GM23338 (cell line): ENCODE measurements around the gene NIPAL1. TPM values are rescaled to one million over a fixed set of nuclear protein-coding genes. Genes with fewer than 3 reads are reported as not detected.

Source experiments
- ATAC-seq: fragments of 200-7000 bp; cut with Tn5 transposase; 3 replicates; pipeline ENCODE4 v1.9.1; 2020
- DNase-seq: peaks from one replicate; pipeline ENCODE4 v3.0.0-alpha.2; 2015; ENCODE audit warnings: low spot score
- H2AFZ ChIP-seq: fragments of 200-600 bp; sonication (generic); 2 replicates; pipeline ENCODE4 v1.8.0; 2016; ENCODE audit warnings: antibody characterized with exemption, mild to moderate bottlenecking, moderate library complexity
- H3F3A ChIP-seq: fragments of 200-600 bp; sonication (generic); replicated peaks from 2 replicates; pipeline ENCODE4 v1.8.0; 2017; ENCODE audit warnings: antibody characterized with exemption, mixed run types, low read depth
- H3K27ac ChIP-seq: fragments of 200-600 bp; sonication (generic); 2 replicates; pipeline ENCODE4 v1.6.1; 2016; ENCODE audit warnings: low read depth
- H3K27me3 ChIP-seq: fragments of 200-600 bp; sonication (generic); 2 replicates; pipeline ENCODE4 v1.8.0; 2016; ENCODE audit warnings: mild to moderate bottlenecking, mixed run types, moderate library complexity; ENCODE audit not compliant: insufficient read depth
- H3K36me3 ChIP-seq: fragments of 200-600 bp; sonication (generic); 2 replicates; pipeline ENCODE4 v1.8.0; 2016; ENCODE audit warnings: mild to moderate bottlenecking; ENCODE audit not compliant: insufficient read depth
- H3K4me1 ChIP-seq: fragments of 200-600 bp; sonication (generic); 2 replicates; pipeline ENCODE4 v1.8.0; 2016; ENCODE audit warnings: mild to moderate bottlenecking, moderate library complexity; ENCODE audit not compliant: insufficient read depth
- H3K4me2 ChIP-seq: fragments of 200-600 bp; sonication (generic); 2 replicates; pipeline ENCODE4 v1.7.1; 2017; ENCODE audit warnings: mixed run types
- H3K4me3 ChIP-seq: fragments of 200-600 bp; sonication (generic); 2 replicates; pipeline ENCODE4 v1.6.1; 2016; ENCODE audit warnings: mixed run types
- H3K79me2 ChIP-seq: fragments of 200-600 bp; sonication (generic); replicated peaks from 2 replicates; pipeline ENCODE4 v1.8.0; 2017; ENCODE audit warnings: mild to moderate bottlenecking; ENCODE audit not compliant: insufficient read depth
- H3K9me2 ChIP-seq: fragments of 200-600 bp; sonication (generic); 2 replicates; pipeline ENCODE4 v1.8.0; 2017; ENCODE audit not compliant: insufficient read depth
- H4K20me1 ChIP-seq: fragments of 200-600 bp; sonication (generic); replicated peaks from 2 replicates; pipeline ENCODE4 v1.8.0; 2017; ENCODE audit warnings: mild to moderate bottlenecking; ENCODE audit not compliant: insufficient read depth
- H3K27ac Mint-ChIP-seq: 2 replicates; pipeline ENCODE4 v1.8.0; 2020; ENCODE audit warnings: inconsistent platforms, mild to moderate bottlenecking, moderate library complexity, mixed read lengths
- H3K27me3 Mint-ChIP-seq: 3 replicates; pipeline ENCODE4 v1.8.0; 2022; ENCODE audit warnings: low read depth, mild to moderate bottlenecking, moderate library complexity, mixed read lengths, inconsistent platforms; ENCODE audit not compliant: insufficient read depth, poor library complexity
- H3K36me3 Mint-ChIP-seq: 3 replicates; pipeline ENCODE4 v1.8.0; 2021; ENCODE audit warnings: low read depth, mild to moderate bottlenecking, inconsistent platforms, moderate library complexity, mixed read lengths
- H3K4me1 Mint-ChIP-seq: 3 replicates; pipeline ENCODE4 v1.8.0; 2020; ENCODE audit warnings: mild to moderate bottlenecking, inconsistent platforms, mixed read lengths
- H3K4me3 Mint-ChIP-seq: 3 replicates; pipeline ENCODE4 v1.8.0; 2021; ENCODE audit warnings: moderate library complexity, mild to moderate bottlenecking, inconsistent platforms, mixed read lengths
- H3K9me3 Mint-ChIP-seq: 3 replicates; pipeline ENCODE4 v1.8.0; 2020; ENCODE audit warnings: moderate library complexity, mild to moderate bottlenecking, inconsistent platforms, mixed read lengths
- CREB1 ChIP-seq: fragments of 250-450 bp; sonication (Bioruptor Pico); IDR thresholded peaks from 2 replicates; pipeline ENCODE4 v1.5.0; 2020; ENCODE audit warnings: low read depth, mild to moderate bottlenecking, moderate library complexity
- polyA plus RNA-seq: library from polyadenylated mRNA; unstranded; fragments of >200 nt; fragmentation: Nextera tagmentation; extraction: Ambion mirVana; gene quantifications from 2 replicates; pipeline ENCODE4 v1.2.1, GENCODE V29; 2016
- total RNA-seq: library from RNA; depleted of rRNA; stranded (reverse); fragments of >200 nt; shearing (Covaris generic); gene quantifications from 2 replicates; pipeline ENCODE4 v1.2.3, GENCODE V29; 2014
- TF ChIP-seq, protein P1 (sequence below): IDR thresholded peaks from one replicate; pipeline ENCODE4 v1.6.1; 2018; ENCODE audit warnings: antibody characterized with exemption; ENCODE audit not compliant: unreplicated experiment
- TF ChIP-seq, protein P2 (sequence below), 2 experiments: fragments of 200-600 bp in 1 of 2; sonication (generic) in 1 of 2; conservative IDR thresholded peaks; 2 replicates each; pipeline versions ENCODE4 v1.5.1 to v1.6.1; 2016 to 2017; ENCODE audit warnings: antibody characterized with exemption in 2 of 2, low read depth in 2 of 2, mild to moderate bottlenecking in 2 of 2, moderate library complexity in 1 of 2

The NIPAL1 gene
- total and polyA plus RNA-seq, 2 experiments from 2014 or later = 5.3 to 8.2 TPM

DNA sequence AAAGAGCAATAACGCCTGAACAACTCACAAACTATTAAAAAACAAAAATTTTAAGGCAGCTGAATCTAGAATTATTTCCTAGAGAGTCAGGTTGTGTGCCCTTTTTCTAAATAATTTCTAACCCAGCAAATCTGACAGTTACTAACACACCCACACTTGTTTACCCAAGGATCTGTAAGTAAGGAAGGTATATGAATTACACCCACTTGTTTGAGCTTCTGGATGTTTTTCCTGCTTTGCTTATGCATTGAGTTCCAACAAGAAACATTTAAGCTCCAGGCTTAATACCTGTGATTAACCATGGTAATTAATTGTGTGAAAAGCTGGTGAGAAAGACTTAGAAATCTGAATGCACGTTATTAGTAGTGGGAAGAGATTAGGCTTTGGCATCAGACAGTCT, 1.5 kb downstream of the NIPAL1 start (continued):
- TF ChIP-seq, protein P1, sequence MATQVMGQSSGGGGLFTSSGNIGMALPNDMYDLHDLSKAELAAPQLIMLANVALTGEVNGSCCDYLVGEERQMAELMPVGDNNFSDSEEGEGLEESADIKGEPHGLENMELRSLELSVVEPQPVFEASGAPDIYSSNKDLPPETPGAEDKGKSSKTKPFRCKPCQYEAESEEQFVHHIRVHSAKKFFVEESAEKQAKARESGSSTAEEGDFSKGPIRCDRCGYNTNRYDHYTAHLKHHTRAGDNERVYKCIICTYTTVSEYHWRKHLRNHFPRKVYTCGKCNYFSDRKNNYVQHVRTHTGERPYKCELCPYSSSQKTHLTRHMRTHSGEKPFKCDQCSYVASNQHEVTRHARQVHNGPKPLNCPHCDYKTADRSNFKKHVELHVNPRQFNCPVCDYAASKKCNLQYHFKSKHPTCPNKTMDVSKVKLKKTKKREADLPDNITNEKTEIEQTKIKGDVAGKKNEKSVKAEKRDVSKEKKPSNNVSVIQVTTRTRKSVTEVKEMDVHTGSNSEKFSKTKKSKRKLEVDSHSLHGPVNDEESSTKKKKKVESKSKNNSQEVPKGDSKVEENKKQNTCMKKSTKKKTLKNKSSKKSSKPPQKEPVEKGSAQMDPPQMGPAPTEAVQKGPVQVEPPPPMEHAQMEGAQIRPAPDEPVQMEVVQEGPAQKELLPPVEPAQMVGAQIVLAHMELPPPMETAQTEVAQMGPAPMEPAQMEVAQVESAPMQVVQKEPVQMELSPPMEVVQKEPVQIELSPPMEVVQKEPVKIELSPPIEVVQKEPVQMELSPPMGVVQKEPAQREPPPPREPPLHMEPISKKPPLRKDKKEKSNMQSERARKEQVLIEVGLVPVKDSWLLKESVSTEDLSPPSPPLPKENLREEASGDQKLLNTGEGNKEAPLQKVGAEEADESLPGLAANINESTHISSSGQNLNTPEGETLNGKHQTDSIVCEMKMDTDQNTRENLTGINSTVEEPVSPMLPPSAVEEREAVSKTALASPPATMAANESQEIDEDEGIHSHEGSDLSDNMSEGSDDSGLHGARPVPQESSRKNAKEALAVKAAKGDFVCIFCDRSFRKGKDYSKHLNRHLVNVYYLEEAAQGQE = no peak
- TF ChIP-seq CREB1 (CRISPR knock-in tag) = no peak
- TF ChIP-seq, protein P2, sequence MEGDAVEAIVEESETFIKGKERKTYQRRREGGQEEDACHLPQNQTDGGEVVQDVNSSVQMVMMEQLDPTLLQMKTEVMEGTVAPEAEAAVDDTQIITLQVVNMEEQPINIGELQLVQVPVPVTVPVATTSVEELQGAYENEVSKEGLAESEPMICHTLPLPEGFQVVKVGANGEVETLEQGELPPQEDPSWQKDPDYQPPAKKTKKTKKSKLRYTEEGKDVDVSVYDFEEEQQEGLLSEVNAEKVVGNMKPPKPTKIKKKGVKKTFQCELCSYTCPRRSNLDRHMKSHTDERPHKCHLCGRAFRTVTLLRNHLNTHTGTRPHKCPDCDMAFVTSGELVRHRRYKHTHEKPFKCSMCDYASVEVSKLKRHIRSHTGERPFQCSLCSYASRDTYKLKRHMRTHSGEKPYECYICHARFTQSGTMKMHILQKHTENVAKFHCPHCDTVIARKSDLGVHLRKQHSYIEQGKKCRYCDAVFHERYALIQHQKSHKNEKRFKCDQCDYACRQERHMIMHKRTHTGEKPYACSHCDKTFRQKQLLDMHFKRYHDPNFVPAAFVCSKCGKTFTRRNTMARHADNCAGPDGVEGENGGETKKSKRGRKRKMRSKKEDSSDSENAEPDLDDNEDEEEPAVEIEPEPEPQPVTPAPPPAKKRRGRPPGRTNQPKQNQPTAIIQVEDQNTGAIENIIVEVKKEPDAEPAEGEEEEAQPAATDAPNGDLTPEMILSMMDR (conservative IDR thresholded peaks at IDR 0.05; ENCODE audit: low read depth in 2 of 2) = no peak

DNA sequence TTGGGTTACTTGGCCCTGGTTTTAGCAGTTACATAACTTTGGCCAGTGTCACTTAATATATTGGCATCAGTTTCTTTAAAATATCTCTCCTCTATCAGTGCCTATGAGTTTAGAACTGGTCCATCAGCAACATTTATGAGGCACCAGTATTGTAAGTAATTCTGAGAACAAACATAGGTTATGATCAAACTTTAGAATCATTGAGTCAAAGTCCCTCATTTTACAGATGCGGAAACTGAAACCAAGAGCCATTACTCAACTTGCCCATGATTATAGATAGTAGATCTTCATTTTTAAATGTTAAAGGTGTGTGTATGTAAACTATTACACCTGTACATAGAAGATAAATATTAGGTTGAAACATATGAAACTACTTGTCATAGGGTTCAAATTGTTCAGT, 4.5 kb downstream of the NIPAL1 start:
- peaks cover 10% of the 10 kb centered on the region for H3K27me3 Mint-ChIP-seq
- no peak for ATAC-seq

More for the DNA sequence above, 4.5 kb downstream of the NIPAL1 start:
- DNase-seq = no peak
- Mint-ChIP-seq H3K9me3 (no peaks in the 10 kb centered on the region), H3K4me3 (no peak overlapping the region), H3K36me3 (peaks cover under 1% of the 10 kb centered on the region; the same call in 2 of the 3 replicates), H3K27ac (no peak overlapping the region), H3K4me1 (peaks cover 13% of the 10 kb centered on the region; the same call in 2 of the 3 replicates)
- Histone ChIP-seq H2AFZ (no peak overlapping the region), H3K9me2 (no peaks in the 10 kb centered on the region), H3F3A (0 out of 2 replicates have a peak, but pooled peaks cover under 1% of the 10 kb centered on the region), H3K27me3 (peaks cover 17% of the 10 kb centered on the region), H4K20me1 (peaks cover 7% of the 10 kb centered on the region), H3K4me1 (peaks cover 6% of the 10 kb centered on the region), H3K27ac (no peak overlapping the region), H3K36me3 (no peaks in the 10 kb centered on the region), H3K4me2 (no peak overlapping the region), H3K79me2 (peaks cover 12% of the 10 kb centered on the region), H3K4me3 (no peak overlapping the region)
- TF ChIP-seq, protein P1 = no peak
